GM23338 (cell line): ENCODE measurements around the gene MED17. TPM values are rescaled to one million over a fixed set of nuclear protein-coding genes. Genes with fewer than 3 reads are reported as not detected.
A peak's percentile ranks its signal among the peaks of the same experiment; 100 is the strongest.

ENCODE experiments used
- ATAC-seq: fragments of 200-7000 bp; cut with Tn5 transposase; 3 replicates; pipeline ENCODE4 v1.9.1; 2020
- DNase-seq: peaks from one replicate; pipeline ENCODE4 v3.0.0-alpha.2; 2015; ENCODE audit warnings: low spot score
- H2AFZ ChIP-seq: fragments of 200-600 bp; sonication (generic); 2 replicates; pipeline ENCODE4 v1.8.0; 2016; ENCODE audit warnings: antibody characterized with exemption, mild to moderate bottlenecking, moderate library complexity
- H3F3A ChIP-seq: fragments of 200-600 bp; sonication (generic); replicated peaks from 2 replicates; pipeline ENCODE4 v1.8.0; 2017; ENCODE audit warnings: antibody characterized with exemption, mixed run types, low read depth
- H3K27ac ChIP-seq: fragments of 200-600 bp; sonication (generic); 2 replicates; pipeline ENCODE4 v1.6.1; 2016; ENCODE audit warnings: low read depth
- H3K27me3 ChIP-seq: fragments of 200-600 bp; sonication (generic); 2 replicates; pipeline ENCODE4 v1.8.0; 2016; ENCODE audit warnings: mild to moderate bottlenecking, mixed run types, moderate library complexity; ENCODE audit not compliant: insufficient read depth
- H3K36me3 ChIP-seq: fragments of 200-600 bp; sonication (generic); 2 replicates; pipeline ENCODE4 v1.8.0; 2016; ENCODE audit warnings: mild to moderate bottlenecking; ENCODE audit not compliant: insufficient read depth
- H3K4me1 ChIP-seq: fragments of 200-600 bp; sonication (generic); 2 replicates; pipeline ENCODE4 v1.8.0; 2016; ENCODE audit warnings: mild to moderate bottlenecking, moderate library complexity; ENCODE audit not compliant: insufficient read depth
- H3K4me2 ChIP-seq: fragments of 200-600 bp; sonication (generic); 2 replicates; pipeline ENCODE4 v1.7.1; 2017; ENCODE audit warnings: mixed run types
- H3K4me3 ChIP-seq: fragments of 200-600 bp; sonication (generic); 2 replicates; pipeline ENCODE4 v1.6.1; 2016; ENCODE audit warnings: mixed run types
- H3K79me2 ChIP-seq: fragments of 200-600 bp; sonication (generic); replicated peaks from 2 replicates; pipeline ENCODE4 v1.8.0; 2017; ENCODE audit warnings: mild to moderate bottlenecking; ENCODE audit not compliant: insufficient read depth
- H3K9me2 ChIP-seq: fragments of 200-600 bp; sonication (generic); 2 replicates; pipeline ENCODE4 v1.8.0; 2017; ENCODE audit not compliant: insufficient read depth
- H4K20me1 ChIP-seq: fragments of 200-600 bp; sonication (generic); replicated peaks from 2 replicates; pipeline ENCODE4 v1.8.0; 2017; ENCODE audit warnings: mild to moderate bottlenecking; ENCODE audit not compliant: insufficient read depth
- H3K27ac Mint-ChIP-seq: 2 replicates; pipeline ENCODE4 v1.8.0; 2020; ENCODE audit warnings: inconsistent platforms, mild to moderate bottlenecking, moderate library complexity, mixed read lengths
- H3K27me3 Mint-ChIP-seq: 3 replicates; pipeline ENCODE4 v1.8.0; 2022; ENCODE audit warnings: low read depth, mild to moderate bottlenecking, moderate library complexity, mixed read lengths, inconsistent platforms; ENCODE audit not compliant: insufficient read depth, poor library complexity
- H3K36me3 Mint-ChIP-seq: 3 replicates; pipeline ENCODE4 v1.8.0; 2021; ENCODE audit warnings: low read depth, mild to moderate bottlenecking, inconsistent platforms, moderate library complexity, mixed read lengths
- H3K4me1 Mint-ChIP-seq: 3 replicates; pipeline ENCODE4 v1.8.0; 2020; ENCODE audit warnings: mild to moderate bottlenecking, inconsistent platforms, mixed read lengths
- H3K4me3 Mint-ChIP-seq: 3 replicates; pipeline ENCODE4 v1.8.0; 2021; ENCODE audit warnings: moderate library complexity, mild to moderate bottlenecking, inconsistent platforms, mixed read lengths
- H3K9me3 Mint-ChIP-seq: 3 replicates; pipeline ENCODE4 v1.8.0; 2020; ENCODE audit warnings: moderate library complexity, mild to moderate bottlenecking, inconsistent platforms, mixed read lengths
- CTCF ChIP-seq, 2 experiments: fragments of 200-600 bp in 1 of 2; sonication (generic) in 1 of 2; conservative IDR thresholded peaks; 2 replicates each; pipeline versions ENCODE4 v1.5.1 to v1.6.1; 2016 to 2017; ENCODE audit warnings: antibody characterized with exemption in 2 of 2, low read depth in 2 of 2, mild to moderate bottlenecking in 2 of 2, moderate library complexity in 1 of 2
- ETS1 ChIP-seq: IDR thresholded peaks from 2 replicates; pipeline ENCODE4 v1.6.1; 2016; ENCODE audit warnings: antibody characterized with exemption
- EZH2 ChIP-seq: fragments of 200-600 bp; sonication (generic); IDR thresholded peaks from one replicate; pipeline ENCODE4 v1.8.0; 2017; ENCODE audit warnings: antibody characterized with exemption, mild to moderate bottlenecking, low read depth; ENCODE audit not compliant: unreplicated experiment
- POLR2AphosphoS5 ChIP-seq: IDR thresholded peaks from 2 replicates; pipeline ENCODE4 v1.6.1; 2016; ENCODE audit warnings: antibody characterized with exemption, low read depth
- REST ChIP-seq: IDR thresholded peaks from one replicate; pipeline ENCODE4 v1.6.1; 2018; ENCODE audit warnings: antibody characterized with exemption; ENCODE audit not compliant: unreplicated experiment
- ZNF114 ChIP-seq: fragments of 250-450 bp; sonication (Bioruptor Pico); IDR thresholded peaks from 2 replicates; pipeline ENCODE4 v1.5.0; 2020; ENCODE audit warnings: mild to moderate bottlenecking, moderate library complexity
- ZNF331 ChIP-seq: fragments of 250-450 bp; sonication (Bioruptor Pico); IDR thresholded peaks from 2 replicates; pipeline ENCODE4 v1.5.0; 2020; ENCODE audit warnings: low read depth, mild to moderate bottlenecking, moderate library complexity
- polyA plus RNA-seq: library from polyadenylated mRNA; unstranded; fragments of >200 nt; fragmentation: Nextera tagmentation; extraction: Ambion mirVana; gene quantifications from 2 replicates; pipeline ENCODE4 v1.2.1, GENCODE V29; 2016
- total RNA-seq: library from RNA; depleted of rRNA; stranded (reverse); fragments of >200 nt; shearing (Covaris generic); gene quantifications from 2 replicates; pipeline ENCODE4 v1.2.3, GENCODE V29; 2014

MED17 gene
- total and polyA plus RNA-seq, 2 experiments from 2014 or later, result 19.1 to 31.2 TPM

- peaks cover 22% of the 10 kb centered on the region for H3K4me1 ChIP-seq
- 0 out of 2 replicates have a peak overlapping the region, but pooled peaks have one; percentile 18 for H3K4me2 ChIP-seq
- no peak for TF ChIP-seq ZNF331 (CRISPR knock-in tag)
- no peak for TF ChIP-seq REST
- TF ChIP-seq POLR2AphosphoS5, result no peak
- TF ChIP-seq ETS1, result no peak
- TF ChIP-seq CTCF (conservative IDR thresholded peaks at IDR 0.05; ENCODE audit: low read depth in 2 of 2), result no peak
- no peak for TF ChIP-seq ZNF114 (CRISPR knock-in tag)
- DNase-seq, result no peak
- Mint-ChIP-seq H3K4me3 (peak overlapping the region; percentile 56; the same call in 1 of the 3 replicates), H3K4me1 (peaks cover 36% of the 10 kb centered on the region; the same call in 2 of the 3 replicates), H3K27ac (peak overlapping the region; percentile 57; the same call in 1 of the 2 replicates), H3K9me3 (peaks cover 3% of the 10 kb centered on the region; the same call in 1 of the 3 replicates), H3K27me3 (peaks cover 13% of the 10 kb centered on the region), H3K36me3 (peaks cover 100% of the 10 kb centered on the region)
- H3F3A ChIP-seq, result peaks cover 70% of the 10 kb centered on the region
- H3K79me2 ChIP-seq, result peaks cover 62% of the 10 kb centered on the region
- no peaks in the 10 kb centered on the region for H3K9me2 ChIP-seq
- no peak overlapping the region for H2AFZ ChIP-seq
- no peaks in the 10 kb centered on the region for H3K27me3 ChIP-seq
- peak overlapping the region; percentile 4; the same call in 1 of the 2 replicates for H3K4me3 ChIP-seq
- no peak for ATAC-seq
- H3K27ac ChIP-seq, result peak overlapping the region; percentile 72; the same call in 1 of the 2 replicates
- peaks cover 70% of the 10 kb centered on the region for H4K20me1 ChIP-seq
- peaks cover 94% of the 10 kb centered on the region for H3K36me3 ChIP-seq
These were observed 48.5 kb upstream of the MED17 start for GRCh38 chr11:93735627-93736026.

- Histone ChIP-seq H2AFZ (no peak overlapping the region), H3K4me2 (peak overlapping the region; percentile 80; the same call in 1 of the 2 replicates), H3K4me3 (peak overlapping the region; percentile 63; the same call in 1 of the 2 replicates), H3K4me1 (peaks cover 22% of the 10 kb centered on the region), H3K9me2 (no peaks in the 10 kb centered on the region), H3K79me2 (peaks cover 68% of the 10 kb centered on the region), H3F3A (peaks cover 65% of the 10 kb centered on the region), H4K20me1 (peaks cover 67% of the 10 kb centered on the region), H3K36me3 (peaks cover 89% of the 10 kb centered on the region), H3K27ac (peak overlapping the region; percentile 71), H3K27me3 (no peaks in the 10 kb centered on the region)
- H3K27me3 Mint-ChIP-seq, result peaks cover 18% of the 10 kb centered on the region
- peak overlapping the region; percentile 56 for H3K4me3 Mint-ChIP-seq
- peak overlapping the region; percentile 57; the same call in 1 of the 2 replicates for H3K27ac Mint-ChIP-seq
- ATAC-seq (no peak), DNase-seq (no peak)
- peaks cover 7% of the 10 kb centered on the region; the same call in 2 of the 3 replicates for H3K9me3 Mint-ChIP-seq
- H3K36me3 Mint-ChIP-seq, result peaks cover 100% of the 10 kb centered on the region
- H3K4me1 Mint-ChIP-seq, result peaks cover 36% of the 10 kb centered on the region; the same call in 2 of the 3 replicates
- TF ChIP-seq REST (no peak), EZH2 (no peak), ZNF331 (CRISPR knock-in tag) (no peak)
These were observed 48.0 kb upstream of the MED17 start for GRCh38 chr11:93736129-93736528.
